GM19351 (cell line): Measurements from ENCODE around the gene OTULIN.

ENCODE experiments used
- ATAC-seq: cut with Tn5 transposase; IDR thresholded peaks from one replicate; pipeline ENCODE4 v1.9.1; 2021; ENCODE audit warnings: mild to moderate bottlenecking, moderate library complexity; ENCODE audit not compliant: unreplicated experiment

Gene OTULIN

DNA sequence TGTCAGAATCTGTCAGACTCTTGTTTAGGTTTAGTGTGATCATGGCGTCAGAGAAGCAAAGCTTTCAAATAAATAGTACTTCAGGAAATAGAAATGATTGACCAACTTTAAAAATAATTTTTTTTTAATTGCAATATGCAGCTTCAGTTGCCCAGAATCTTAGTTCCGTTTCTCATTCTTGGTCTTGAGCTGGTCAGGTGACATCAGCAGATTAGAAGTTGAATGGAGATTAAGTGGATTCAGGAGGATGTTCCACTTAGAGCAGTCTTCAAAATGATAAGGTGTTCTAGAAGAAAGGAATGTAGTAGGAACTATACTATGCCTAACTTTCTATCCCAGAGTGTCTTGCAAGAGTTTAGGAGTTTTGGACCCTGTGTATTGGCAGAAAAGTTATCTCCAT, 30.6 kb downstream of the OTULIN start:
- no peak for ATAC-seq

DNA sequence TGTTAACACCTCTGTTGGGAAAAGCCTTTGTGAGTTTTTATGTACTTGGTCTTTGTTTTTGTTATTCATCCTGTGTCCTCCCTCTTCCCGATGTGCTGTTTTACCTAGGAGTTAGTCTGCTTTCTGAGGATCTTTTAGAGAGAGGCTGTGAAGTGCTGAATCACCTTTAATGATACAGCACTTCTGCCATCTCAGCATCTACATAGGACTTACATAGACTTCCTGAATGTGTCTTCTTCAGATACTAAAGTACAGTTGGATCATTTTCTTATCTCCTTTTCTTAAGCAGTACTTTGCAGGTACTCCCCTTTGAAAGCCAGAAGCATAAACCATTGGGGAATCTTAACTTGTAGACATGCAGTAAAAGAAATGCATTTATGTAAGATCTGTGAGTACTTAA, 31.5 kb downstream of the OTULIN start:
- ATAC-seq, result no peak

DNA sequence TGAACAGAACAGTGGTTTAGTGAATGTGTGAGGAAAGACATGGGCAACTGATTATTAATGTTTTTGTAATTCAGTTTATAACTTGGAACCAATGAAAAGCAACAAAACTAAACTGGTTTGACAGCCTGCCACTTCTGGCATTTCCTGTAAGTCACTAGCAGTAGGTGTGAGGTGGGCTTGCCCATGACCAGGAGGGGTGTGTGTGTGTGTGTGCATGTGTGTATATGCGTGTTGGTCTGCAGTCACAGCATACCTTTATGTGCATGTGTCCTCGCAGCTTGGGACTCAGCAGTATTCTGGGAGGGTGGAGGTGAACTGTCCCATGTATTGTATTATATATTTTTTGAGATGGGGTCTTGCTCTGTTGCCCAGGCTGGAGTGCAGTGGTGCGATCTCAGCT, 32.3 kb downstream of the OTULIN start:
- no peak for ATAC-seq

DNA sequence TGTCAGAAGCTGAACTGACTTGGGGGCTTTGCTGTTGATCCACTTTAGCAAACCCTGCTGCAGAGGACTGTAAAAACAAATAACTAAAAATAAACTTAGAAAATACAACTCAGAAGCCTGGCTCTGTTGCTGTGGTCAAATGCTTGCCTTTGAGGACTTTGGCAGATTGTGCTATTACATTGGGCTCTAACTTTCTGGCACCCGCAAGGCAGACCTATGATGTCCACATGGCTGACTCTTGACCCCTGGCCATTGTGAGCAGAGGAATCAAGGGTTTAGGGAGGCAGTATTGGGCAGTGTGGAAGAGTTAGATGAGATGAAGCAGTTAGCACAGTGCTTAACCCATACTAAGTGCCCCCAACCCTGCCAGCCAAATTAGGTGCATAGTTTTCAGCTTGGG, 34.0 kb downstream of the OTULIN start:
- ATAC-seq, result no peak

DNA sequence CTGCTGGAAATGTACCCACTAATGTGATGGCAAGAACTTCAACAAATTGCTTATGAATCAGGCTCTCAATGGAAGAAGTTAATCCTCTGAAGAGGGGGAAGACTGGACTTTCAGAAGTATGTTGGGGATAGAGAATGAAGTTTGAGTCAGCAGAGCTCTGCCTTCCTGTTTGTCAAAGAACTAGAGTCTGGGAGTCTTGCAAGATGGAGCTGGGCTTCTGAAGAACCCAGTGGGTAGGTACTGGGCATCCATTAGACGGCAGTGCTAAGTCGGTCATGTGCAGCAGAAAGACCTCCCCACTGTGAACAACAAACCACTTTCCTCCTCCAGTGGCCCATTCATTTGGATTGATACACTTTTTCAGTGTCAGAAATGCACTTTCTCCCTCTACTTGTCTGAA, 34.6 kb downstream of the OTULIN start:
- ATAC-seq, result no peak

DNA sequence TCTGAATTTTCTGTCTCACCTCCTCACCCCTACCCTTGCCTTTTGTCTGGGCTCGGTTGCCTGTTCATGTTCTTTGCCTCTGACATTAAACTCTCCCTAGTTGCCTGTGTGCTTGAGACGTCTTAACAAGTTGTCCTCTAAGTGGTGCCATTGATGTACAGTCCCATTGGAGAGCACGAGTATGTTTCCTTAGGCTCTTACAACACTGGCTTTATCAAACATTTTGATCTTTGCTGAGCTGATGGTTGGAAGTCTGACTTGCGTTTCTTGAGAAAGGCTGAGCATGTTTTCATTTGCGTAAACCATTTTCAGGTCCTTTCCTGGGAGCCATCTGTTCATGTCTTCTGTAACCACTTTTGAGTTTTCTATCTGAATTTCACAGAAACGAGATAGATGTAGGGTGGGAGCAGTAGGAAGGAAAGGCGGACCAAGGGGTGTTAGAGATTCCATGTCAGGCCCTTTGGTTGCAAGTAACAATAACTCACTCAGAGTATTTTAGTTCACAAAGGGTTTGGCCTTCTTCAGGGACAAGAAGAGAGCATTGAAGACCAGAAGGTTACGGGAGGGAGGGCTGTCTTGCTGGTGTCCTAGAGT, 35.4 kb downstream of the OTULIN start:
- no peak for ATAC-seq

DNA sequence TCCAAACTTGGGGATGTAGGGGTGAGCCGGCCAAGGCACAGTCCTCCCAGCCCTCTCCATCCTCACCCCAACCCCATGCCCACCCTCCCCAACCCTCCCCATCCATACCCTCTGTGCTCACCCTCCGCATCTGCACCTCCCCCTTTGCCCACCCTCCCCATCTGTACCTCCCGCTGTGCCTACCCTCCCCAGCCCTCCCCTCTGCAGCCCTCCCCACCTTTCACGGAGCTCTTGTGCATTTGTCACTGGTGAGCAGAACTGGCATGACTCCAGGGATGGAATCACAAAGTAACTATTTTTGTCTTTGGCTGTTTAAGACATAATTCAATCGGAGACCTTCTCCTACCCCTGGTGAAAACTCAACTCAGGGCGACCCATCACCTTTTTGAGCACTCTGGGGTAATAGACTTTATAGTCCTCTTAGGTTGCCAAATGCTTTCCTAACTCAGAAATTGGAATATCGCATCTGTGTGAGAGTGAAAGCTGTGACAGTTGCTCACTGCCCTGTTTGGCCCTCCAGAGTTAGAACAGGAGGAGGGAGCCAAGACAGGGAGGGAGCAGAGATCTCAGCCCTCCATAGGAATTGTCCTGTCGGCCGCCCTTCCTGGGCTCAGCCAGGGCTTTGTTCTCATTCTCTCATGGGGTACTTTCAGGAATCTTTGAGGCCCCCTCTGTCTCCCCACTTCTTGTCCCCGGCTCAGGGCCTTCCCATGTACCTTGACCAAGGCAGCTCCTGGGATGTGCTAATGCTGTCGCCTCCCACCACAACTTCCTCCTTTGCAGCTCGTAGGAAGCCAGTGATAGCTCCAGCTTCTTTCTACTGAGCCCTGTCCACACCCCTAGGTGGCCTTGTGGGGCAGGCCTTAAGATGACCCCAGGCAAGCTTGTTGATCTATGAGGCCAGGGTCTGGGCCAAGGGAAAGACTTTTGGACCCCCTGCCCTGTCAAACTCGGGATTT, 36.2 kb downstream of the OTULIN start:
- ATAC-seq, result no peak

DNA sequence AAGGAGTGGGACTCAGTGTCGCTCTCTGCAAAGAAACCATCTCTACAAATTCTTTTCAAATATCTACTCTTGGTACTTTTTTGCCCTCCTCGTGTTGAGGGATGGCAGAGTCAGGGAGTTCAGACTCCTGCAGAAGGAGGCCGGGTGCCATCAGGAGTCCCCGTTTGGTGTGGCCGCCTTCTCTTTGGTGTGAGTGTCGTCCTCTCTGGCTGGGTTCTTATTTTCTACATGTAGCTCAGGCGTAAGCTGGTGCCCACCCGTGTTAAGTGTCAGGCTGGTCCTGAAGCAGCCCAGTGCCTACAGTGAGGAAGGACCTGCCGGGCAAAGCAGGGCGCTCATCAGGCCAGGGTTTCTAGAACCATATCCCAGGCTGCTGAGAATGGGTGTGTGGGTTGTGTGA, 37.0 kb downstream of the OTULIN start:
- ATAC-seq, result no peak

DNA sequence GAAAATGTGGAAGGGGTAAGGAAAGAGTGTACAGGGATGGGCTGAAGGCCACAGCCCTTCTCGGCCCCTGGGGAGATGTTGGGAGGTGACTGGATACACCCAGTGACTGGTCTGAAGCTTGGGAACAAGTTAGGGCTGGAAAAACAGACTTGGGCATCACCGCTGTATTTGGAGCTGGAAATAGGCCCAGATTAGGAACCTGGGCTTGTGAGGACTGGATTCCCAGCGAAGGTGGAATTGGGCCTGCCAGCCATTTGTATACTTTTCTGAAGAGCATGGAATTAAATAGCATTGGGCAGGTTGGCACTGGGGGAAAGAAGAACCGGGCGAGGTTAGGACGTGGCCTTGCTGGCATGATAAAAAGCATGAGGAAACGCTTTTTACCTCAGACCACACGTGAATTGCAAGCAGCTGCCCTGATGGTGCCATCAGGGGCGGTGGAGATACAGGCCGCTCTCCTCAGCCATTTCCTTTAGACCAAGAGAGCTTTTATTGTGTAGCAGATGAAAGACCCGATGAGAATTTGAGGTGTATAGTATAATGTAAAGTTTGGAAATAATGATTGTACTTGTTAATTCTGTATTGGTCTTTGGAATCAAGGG, 37.8 kb downstream of the OTULIN start:
- ATAC-seq, result no peak

DNA sequence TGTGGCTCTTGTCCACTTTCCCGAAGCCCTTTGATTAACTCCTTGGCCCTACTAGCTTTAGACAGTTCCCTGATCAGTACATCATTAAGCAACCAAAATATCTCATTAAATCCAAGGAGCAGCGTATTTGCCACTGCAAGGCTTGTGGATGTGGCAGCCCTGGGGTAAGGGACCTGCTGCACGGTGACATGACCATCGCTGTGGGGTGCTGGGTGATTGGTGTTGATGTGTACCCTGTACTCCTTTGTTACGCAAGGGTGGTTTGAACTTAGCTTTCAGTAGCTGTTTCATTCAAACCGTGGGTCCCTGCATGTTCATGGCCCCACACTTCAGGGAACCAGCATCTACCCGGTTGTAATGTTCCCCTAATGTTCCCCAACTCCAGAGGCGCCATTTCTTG, 41.0 kb downstream of the OTULIN start:
- ATAC-seq, result no peak

DNA sequence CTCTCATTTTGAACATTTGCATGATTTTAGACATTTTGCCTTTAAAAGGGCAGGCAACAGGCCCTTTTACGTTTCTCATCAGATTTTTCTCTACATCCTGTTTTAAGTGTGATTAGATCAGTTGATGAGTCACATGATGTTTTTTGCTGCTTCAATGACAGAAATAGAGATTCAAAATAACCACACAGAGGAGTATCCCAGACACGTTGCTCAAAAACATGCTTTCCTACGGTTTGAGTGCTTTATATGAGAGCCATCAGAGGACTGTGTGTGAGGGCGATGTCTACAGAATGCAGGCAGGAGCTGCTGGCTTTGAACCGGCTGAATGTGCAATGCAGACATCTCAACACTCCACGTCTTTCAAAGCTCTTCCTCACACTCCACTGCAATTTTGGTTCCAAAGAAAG, 42.1 kb downstream of the OTULIN start:
- ATAC-seq, result no peak

DNA sequence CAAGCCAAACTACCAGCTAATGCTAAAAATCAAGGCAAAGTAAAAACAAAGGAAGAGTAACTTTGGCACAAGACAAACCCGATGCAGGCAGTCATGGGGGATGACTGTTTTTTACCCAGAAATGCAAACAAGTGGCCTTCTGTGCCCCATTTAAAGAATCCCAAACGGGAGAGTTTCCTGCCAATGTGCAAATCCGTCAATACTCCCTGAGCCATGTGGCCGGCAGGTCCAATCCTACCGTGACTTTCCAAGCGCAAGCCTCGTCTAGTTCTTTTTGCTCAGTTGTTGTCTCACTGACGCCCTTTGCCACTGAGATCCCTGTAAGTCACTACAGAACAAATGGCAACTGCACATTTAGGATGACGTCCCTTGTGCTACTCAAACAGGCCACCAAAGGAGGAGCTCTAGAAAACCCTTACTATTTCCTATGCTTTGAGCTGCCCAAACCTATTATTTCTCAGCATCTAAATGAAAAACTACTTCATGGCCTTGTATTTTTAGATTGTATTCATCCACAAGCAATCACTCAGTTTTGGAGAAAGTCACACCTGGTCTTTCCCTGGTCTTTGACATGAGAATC, 43.4 kb downstream of the OTULIN start:
- no peak for ATAC-seq

DNA sequence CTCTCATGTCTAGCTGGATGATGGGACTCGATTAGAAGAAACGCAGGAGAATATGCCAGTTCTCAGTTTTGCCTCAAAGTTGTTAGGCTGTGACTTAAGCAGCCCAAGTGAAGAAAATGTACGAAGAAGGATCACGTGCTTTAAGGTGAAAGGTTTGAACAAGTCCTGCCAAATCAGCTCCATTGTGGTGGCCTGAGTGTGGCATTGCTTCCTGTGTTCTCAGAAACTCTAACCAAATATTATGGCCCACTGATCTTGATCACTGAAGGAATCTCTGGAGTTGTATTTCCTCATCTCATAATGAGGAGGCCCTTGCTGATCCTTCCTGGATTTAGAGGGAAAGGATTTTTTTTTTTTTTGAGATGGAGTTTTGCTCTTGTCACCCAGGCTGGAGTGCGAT, 44.0 kb downstream of the OTULIN start:
- ATAC-seq, result no peak

DNA sequence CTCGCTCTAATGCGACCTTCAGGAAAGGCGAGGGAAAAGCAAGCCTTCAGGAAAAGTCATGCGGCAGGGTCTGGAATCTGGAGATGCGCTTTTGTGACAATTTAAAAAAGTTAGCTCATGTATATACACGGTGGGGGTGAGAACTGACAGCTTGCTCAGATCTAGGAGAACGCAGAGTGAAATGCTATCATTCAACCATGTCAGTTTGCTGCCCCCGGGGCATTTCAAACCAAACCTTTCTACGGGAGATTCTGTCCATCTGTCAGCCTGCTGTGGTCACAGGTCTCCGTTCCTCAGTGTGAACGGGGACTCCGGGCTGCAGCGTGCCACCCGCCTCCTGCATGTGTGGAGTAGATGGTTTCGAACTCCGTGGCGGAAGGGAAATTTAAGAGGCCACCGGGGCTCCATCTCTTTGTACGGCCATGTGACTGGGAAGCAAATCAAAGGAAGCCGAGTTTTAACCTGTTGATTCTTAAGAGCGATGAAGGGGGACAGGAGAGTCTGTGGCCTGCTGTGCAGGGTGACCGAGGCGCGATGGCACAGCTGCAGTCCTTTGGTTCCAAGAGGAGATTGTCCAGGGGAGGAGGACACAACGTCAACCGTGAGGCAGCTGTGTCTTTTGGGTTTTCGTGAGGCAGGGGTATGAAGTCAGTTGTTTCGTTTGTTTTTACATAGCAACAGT, 45.9 kb downstream of the OTULIN start:
- no peak for ATAC-seq

DNA sequence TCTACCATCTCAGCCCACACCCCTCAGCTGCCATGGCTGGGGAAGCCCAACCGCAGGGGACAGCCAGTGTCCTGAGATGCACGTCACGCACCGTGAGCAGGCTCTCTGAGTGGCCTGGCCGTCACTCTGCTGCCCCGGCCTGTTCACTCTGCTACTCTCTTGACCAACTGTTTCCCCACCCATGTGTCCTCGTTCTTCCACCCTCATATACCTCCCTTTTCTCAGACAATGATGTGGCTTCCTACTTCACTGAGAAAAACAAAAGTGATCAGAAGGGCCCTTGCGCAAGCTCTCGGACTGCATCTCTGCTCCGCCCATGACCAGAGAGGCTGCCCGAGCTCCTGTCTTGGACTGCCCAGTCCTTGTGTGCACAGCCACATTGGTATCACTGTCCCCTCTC, 47.6 kb downstream of the OTULIN start:
- no peak for ATAC-seq

DNA sequence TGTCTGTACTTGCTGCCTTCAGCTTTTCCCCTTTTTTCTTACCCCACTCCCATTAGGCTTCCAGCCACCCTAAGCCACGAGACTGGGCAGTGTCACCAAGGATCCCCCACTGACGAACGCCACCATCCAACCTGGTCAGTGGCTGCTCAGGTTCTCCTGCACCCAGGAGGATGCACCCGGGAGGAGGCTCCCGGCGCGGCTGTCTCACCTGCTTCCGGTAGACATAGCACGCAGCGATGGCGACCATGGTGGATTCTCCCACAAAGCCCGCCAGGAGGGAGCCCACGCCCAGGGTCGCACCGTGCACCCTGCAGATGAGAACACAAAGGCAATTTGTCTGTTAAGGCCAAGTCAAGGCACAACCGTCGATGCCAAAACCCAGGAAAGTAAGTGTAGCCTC, 48.1 kb downstream of the OTULIN start:
- ATAC-seq, result no peak

DNA sequence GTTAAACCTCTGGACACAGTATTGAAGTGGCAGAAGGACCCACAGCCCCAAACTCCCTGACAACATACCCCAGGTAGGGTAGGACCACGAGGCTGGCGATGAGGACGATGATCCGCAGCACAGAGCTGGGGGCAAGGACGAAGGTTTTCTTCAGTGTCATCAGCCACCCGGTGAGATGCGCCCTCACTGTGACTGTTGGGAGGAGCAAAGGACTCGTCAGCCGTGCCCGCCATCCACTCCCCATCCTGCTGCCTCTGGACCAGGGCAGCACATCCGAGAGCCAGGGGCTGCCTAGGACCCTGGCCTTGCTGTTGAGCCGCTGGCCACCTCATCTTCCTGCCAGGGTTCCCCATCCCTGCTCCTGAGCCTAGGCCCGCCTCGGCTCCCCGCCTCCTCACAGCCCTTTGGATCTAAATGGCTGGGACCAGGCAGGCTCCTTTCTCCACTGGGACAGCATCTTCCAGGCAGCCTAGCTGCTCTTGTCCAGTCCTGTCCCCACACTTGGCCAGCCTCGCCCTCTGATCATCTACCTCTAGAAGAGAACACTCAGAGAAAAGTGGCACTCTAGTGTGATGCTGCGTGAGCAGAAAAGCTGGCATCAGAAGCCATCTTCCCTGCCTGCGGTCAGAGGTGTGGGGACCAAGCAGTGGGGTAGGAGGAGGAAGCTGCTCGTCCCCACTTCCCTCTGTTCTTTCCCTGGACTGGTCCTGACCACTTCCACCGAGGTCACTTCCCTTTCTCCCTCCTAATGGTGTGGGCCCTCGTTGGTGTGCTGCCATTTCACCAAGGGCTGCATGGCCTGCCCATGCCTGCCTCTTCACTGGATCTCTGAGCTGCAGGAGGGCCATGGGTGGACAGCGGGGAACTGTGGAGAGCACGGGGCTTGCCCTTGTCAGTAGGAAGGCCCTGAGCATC, 49.2 kb downstream of the OTULIN start:
- no peak for ATAC-seq

DNA sequence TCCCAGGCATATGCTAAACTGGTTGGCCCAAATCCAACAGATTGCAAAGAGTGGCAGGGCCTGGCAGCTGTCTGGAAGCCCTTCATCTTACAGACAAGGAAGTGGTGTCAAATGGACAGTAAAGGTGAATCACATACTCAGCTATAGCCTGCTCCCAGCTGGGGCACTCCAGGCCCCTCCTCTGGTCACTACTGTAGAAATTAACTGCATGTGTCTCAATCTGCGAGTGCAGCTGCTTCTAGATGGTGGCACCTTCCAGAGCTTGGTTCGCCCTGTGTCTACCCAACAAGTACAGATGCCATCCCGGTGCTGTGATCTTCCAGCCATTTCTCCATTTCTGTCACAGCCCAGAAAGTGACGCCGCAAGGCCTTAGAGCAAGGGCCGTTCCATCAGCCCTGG, 50.2 kb downstream of the OTULIN start:
- ATAC-seq, result no peak

DNA sequence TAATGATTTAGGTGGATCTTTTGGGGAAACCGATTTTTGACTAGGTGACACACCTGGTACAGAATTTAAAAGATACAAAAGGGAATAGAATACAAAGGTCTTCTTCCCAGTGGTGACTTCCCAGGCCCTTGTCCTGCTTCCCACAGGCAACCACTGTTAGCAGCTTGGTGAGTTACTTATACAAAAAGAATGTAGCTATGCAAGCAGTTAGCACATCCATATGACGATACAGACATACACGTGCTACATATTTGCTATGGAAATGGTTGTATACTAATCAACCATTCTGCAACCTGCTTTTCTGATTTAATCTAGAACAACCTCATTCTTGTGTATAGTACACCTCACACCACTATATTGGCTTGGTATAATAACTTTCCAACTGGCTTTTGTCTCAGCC, 51.0 kb downstream of the OTULIN start:
- ATAC-seq, result no peak
